ENCODE data around the gene ENPP6.

ENPP6 gene

GRCh38 chr4:184146951-184147350, 70.7 kb downstream of the ENPP6 start:
- H3K36me3 ChIP-seq (replicated peaks; ENCODE audit: insufficient read depth, low read length): no peaks in the 10 kb centered on the region
- H2AFZ ChIP-seq (ENCODE audit: low read length): no peak overlapping the region
- H3K4me1 ChIP-seq (ENCODE audit: low read length): no peaks in the 10 kb centered on the region
- H3K27ac ChIP-seq (ENCODE audit: low read length): no peak overlapping the region
- H4K20me1 ChIP-seq (ENCODE audit: insufficient read depth, low read length): no peaks in the 10 kb centered on the region
- TF ChIP-seq EZH2 (optimal IDR thresholded peaks at IDR 0.05; ENCODE audit: low read depth, low read length): no peak
- TF ChIP-seq CTCF (IDR thresholded peaks at IDR 0.05; ENCODE audit: low read length): no peak
- TF ChIP-seq EZH2phosphoT487 (IDR thresholded peaks at IDR 0.05; ENCODE audit: low read length): no peak
- no peak overlapping the region for H3K4me3 ChIP-seq (ENCODE audit: low read length)
- no peaks in the 10 kb centered on the region for H3F3A ChIP-seq (ENCODE audit: insufficient read depth, low read length)
- no peak overlapping the region for H3K9ac ChIP-seq (ENCODE audit: low read length)
- H3K9me2 ChIP-seq (replicated peaks; ENCODE audit: insufficient read depth, low read length): no peaks in the 10 kb centered on the region
- H3K4me2 ChIP-seq (ENCODE audit: low read depth, low read length): no peak overlapping the region
- no peaks in the 10 kb centered on the region for H3K27me3 ChIP-seq (replicated peaks; ENCODE audit: insufficient read depth, low read length)
- DNase-seq: no peak
- H3K9me3 ChIP-seq (replicated peaks; ENCODE audit: insufficient read depth, low read length): no peaks in the 10 kb centered on the region
- no peaks in the 10 kb centered on the region for H3K79me2 ChIP-seq (ENCODE audit: low read length)

GRCh38 chr4:184145596-184145995, 72.1 kb downstream of the ENPP6 start:
- H2AFZ ChIP-seq (ENCODE audit: low read length): no peak overlapping the region
- H3K79me2 ChIP-seq (ENCODE audit: low read length): no peaks in the 10 kb centered on the region
- no peak overlapping the region for H3K4me3 ChIP-seq (ENCODE audit: low read length)
- no peak overlapping the region for H3K27ac ChIP-seq (ENCODE audit: low read length)
- no peaks in the 10 kb centered on the region for H3K27me3 ChIP-seq (replicated peaks; ENCODE audit: insufficient read depth, low read length)
- H3K4me1 ChIP-seq (ENCODE audit: low read length): no peaks in the 10 kb centered on the region
- H3K9ac ChIP-seq (ENCODE audit: low read length): no peak overlapping the region
- H3K9me2 ChIP-seq (replicated peaks; ENCODE audit: insufficient read depth, low read length): no peaks in the 10 kb centered on the region
- no peak for DNase-seq
- H3K9me3 ChIP-seq (replicated peaks; ENCODE audit: insufficient read depth, low read length): no peaks in the 10 kb centered on the region
- H3K36me3 ChIP-seq (replicated peaks; ENCODE audit: insufficient read depth, low read length): no peaks in the 10 kb centered on the region
- no peaks in the 10 kb centered on the region for H3F3A ChIP-seq (ENCODE audit: insufficient read depth, low read length)
- H3K4me2 ChIP-seq (ENCODE audit: low read depth, low read length): no peak overlapping the region
- no peaks in the 10 kb centered on the region for H4K20me1 ChIP-seq (ENCODE audit: insufficient read depth, low read length)
- TF ChIP-seq EZH2phosphoT487 (IDR thresholded peaks at IDR 0.05; ENCODE audit: low read length) (no peak), EZH2 (optimal IDR thresholded peaks at IDR 0.05; ENCODE audit: low read depth, low read length) (no peak), CTCF (IDR thresholded peaks at IDR 0.05; ENCODE audit: low read length) (no peak)

GRCh38 chr4:184143770-184144564, 73.7 kb downstream of the ENPP6 start:
- Histone ChIP-seq H3K9me2 (replicated peaks; ENCODE audit: insufficient read depth, low read length) (no peaks in the 10 kb centered on the region), H2AFZ (ENCODE audit: low read length) (no peak overlapping the region), H3K9me3 (replicated peaks; ENCODE audit: insufficient read depth, low read length) (no peaks in the 10 kb centered on the region), H3K79me2 (ENCODE audit: low read length) (no peaks in the 10 kb centered on the region), H3K27me3 (replicated peaks; ENCODE audit: insufficient read depth, low read length) (no peaks in the 10 kb centered on the region), H3K4me1 (ENCODE audit: low read length) (no peaks in the 10 kb centered on the region), H3K27ac (ENCODE audit: low read length) (no peak overlapping the region), H3K4me3 (ENCODE audit: low read length) (no peak overlapping the region), H3F3A (ENCODE audit: insufficient read depth, low read length) (no peaks in the 10 kb centered on the region), H3K36me3 (replicated peaks; ENCODE audit: insufficient read depth, low read length) (no peaks in the 10 kb centered on the region), H3K9ac (ENCODE audit: low read length) (no peak overlapping the region), H4K20me1 (ENCODE audit: insufficient read depth, low read length) (no peaks in the 10 kb centered on the region), H3K4me2 (ENCODE audit: low read depth, low read length) (no peak overlapping the region)
- TF ChIP-seq CTCF (IDR thresholded peaks at IDR 0.05; ENCODE audit: low read length) (no peak), EZH2 (optimal IDR thresholded peaks at IDR 0.05; ENCODE audit: low read depth, low read length) (no peak), EZH2phosphoT487 (IDR thresholded peaks at IDR 0.05; ENCODE audit: low read length) (no peak)
- no peak for DNase-seq
